ENCODE measurements around the gene CAMK2A.

CAMK2A gene

DNA sequence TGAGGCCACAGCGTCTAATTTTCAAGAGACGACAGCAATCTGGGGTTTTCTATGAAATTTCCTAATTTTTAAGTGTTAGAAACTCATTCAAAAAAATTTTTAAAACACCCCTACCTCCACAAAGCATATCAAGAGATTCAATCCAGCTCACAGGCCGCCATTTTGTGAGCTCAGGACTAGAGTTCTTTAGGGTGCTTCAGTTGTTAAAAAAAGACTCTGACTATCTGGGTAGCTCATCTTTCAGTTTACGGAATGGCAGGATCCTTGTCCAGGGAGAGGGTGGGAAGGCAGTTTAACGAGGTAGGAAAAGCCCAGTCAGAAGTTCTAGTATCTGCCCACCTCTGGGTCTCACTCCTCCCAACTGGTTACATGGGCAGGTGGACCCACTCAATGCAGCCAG, 43.1 kb downstream of the CAMK2A start:
- TF ChIP-seq, protein P1, sequence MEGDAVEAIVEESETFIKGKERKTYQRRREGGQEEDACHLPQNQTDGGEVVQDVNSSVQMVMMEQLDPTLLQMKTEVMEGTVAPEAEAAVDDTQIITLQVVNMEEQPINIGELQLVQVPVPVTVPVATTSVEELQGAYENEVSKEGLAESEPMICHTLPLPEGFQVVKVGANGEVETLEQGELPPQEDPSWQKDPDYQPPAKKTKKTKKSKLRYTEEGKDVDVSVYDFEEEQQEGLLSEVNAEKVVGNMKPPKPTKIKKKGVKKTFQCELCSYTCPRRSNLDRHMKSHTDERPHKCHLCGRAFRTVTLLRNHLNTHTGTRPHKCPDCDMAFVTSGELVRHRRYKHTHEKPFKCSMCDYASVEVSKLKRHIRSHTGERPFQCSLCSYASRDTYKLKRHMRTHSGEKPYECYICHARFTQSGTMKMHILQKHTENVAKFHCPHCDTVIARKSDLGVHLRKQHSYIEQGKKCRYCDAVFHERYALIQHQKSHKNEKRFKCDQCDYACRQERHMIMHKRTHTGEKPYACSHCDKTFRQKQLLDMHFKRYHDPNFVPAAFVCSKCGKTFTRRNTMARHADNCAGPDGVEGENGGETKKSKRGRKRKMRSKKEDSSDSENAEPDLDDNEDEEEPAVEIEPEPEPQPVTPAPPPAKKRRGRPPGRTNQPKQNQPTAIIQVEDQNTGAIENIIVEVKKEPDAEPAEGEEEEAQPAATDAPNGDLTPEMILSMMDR (IDR thresholded peaks at IDR 0.05; ENCODE audit: insufficient read depth, low read depth, low read length, missing control alignments), result no peak
- H3K4me3 ChIP-seq (ENCODE audit: low read depth, low read length), result no peak overlapping the region
- no peak for DNase-seq (ENCODE audit: low read depth)

DNA sequence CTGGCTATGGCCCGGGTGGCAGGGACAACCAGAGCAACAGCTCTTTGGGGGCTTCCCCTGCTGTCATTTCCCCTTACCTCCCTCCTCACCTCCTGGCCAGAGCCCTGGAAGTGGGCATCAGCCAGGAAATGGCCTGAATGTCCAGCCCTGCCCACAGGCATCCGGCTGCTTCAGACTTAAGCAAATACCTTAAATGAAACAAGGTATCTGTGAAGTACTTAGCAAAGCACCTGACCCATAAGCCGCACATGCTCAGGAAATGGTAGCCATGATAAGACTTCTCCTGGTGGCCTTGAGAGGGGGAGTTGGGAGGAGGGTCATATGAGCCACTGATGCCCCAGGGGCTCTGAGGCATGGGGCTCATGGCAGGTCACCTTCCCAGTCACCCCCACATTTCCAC, 43.8 kb downstream of the CAMK2A start:
- no peak overlapping the region for H3K4me3 ChIP-seq (ENCODE audit: low read depth, low read length)
- TF ChIP-seq, protein P1 (IDR thresholded peaks at IDR 0.05; ENCODE audit: insufficient read depth, low read depth, low read length, missing control alignments), result no peak
- no peak for DNase-seq (ENCODE audit: low read depth)

DNA sequence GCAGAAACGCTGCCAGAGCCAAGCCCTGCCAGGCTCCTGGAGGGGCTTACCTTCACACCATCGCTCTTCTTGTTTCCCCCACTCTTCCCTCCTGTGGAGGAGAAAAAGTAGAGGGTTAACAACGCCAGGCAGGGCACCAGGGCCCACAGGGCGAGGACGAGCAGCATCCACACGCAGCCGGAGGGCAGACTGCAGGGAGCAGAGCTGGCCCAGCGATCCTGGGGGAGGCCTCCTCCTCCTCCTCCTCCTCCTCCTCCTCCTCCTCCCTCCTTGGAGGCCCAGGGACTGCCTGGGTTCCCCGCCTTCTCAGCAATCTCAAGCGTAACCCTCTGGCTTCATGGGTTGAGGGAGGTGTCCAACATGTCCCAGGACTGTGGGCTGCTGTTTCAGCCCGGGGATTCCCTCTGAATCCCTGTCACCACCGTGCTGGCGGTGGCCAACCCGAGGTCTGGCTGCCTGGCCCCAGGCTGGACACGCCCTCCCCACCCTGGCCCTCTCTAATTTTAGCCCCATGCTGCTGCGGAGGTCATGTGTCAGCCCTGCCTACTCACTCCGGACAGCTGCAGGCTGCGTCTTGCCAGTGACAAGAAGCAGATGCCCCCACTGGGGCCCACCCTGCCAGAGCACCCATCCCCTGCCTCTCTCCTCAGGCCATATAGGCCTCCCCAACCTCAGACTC, 44.3 kb downstream of the CAMK2A start:
- TF ChIP-seq, protein P1 (IDR thresholded peaks at IDR 0.05; ENCODE audit: insufficient read depth, low read depth, low read length, missing control alignments), result no peak
- DNase-seq (ENCODE audit: low read depth), result no peak

DNA sequence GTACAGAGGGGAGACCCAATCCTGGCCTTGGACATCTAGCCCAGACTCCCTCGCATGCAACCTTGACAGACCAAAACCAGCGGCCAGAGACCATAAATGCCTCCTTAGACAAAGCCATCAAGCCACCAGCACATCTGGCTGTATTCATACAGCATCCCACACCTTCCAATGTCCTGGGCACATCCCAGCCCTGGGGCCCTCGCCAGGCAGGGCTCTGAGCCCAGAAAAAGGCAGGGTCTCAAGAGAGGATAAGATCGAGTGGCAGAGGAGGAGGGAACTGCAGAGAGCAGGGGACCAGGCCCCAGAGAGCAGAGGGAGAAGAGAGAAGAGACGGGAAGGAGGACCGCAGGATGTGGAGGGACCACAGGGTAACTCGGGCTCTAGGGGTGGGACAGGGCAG, 45.4 kb downstream of the CAMK2A start:
- no peak overlapping the region for H3K4me3 ChIP-seq (ENCODE audit: low read depth, low read length)
- no peak for DNase-seq (ENCODE audit: low read depth)
- TF ChIP-seq, protein P1 (IDR thresholded peaks at IDR 0.05; ENCODE audit: insufficient read depth, low read depth, low read length, missing control alignments), result no peak

More for the DNA sequence above, 44.3 kb downstream of the CAMK2A start:
- H3K4me3 ChIP-seq (ENCODE audit: low read depth, low read length), result no peak overlapping the region

DNA sequence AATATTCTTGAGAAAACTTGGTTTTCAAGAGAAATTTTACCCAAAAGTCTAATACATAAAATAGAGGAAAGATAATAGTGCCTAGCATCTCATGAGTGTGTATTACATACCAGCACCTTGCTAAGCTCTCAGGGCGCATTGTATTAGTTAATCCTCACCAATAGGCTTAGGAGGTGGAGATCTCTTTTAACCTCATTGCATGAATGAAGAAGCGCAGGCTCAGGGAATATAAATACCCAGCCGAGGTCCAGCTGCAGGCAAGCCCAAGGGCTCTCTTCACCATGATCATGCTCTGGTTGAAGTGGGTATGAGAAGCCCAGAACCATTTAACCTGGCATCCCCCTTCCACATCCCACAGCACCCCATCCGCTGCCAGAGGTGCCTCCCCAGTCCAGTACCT, 46.0 kb downstream of the CAMK2A start:
- no peak for DNase-seq (ENCODE audit: low read depth)
- TF ChIP-seq, protein P1 (IDR thresholded peaks at IDR 0.05; ENCODE audit: insufficient read depth, low read depth, low read length, missing control alignments), result no peak
- H3K4me3 ChIP-seq (ENCODE audit: low read depth, low read length), result no peak overlapping the region

DNA sequence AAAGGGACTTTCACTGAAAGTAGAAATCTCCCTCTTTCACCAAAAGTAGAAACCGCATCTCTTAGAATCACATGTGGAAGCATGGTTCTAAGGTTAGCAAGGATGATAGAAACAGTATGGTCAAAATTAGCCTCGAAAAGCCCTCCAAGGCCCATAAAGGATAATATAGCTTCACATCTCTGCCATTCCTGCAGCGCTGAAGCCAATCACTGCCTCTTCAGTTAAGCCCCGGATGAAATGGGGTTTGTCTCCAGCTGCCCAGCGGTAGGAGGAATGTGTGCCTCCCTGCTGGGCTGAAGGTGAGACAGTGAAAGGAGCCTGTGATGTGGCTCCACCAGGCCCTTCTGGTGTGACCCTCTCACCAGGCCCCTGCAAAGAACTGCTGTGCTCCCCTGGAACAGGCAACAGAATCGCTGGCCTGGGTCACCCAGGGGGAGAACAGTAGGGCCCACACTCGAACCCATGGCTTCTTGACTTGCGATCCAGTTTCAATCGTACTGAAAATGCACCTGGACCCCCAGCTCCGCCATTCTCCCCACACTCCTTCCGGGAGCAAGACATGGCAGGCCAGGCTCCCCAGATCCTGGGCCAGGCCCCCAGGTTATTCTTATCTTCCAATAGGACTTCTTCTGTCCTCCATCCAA, 47.2 kb downstream of the CAMK2A start:
- TF ChIP-seq, protein P1 (IDR thresholded peaks at IDR 0.05; ENCODE audit: insufficient read depth, low read depth, low read length, missing control alignments), result no peak
- DNase-seq (ENCODE audit: low read depth), result no peak
- H3K4me3 ChIP-seq (ENCODE audit: low read depth, low read length), result no peak overlapping the region
